ENCODE measurements around the gene ISY1.
"Not testable (repeated sequence)": the region's sequence is repeated elsewhere in the genome, so short reads cannot be mapped to it uniquely, and the experiment has no call there.

The ISY1 gene

GRCh38 chr3:129162729-129163579, 2.1 kb upstream of the ISY1 start:
- Mint-ChIP-seq H3K36me3 (ENCODE audit: low read depth) (peaks cover 31% of the 10 kb centered on the region), H3K27ac (peak overlapping the region; percentile 28 to 100 (median 100)), H3K27me3 (ENCODE audit: low read depth) (no peaks in the 10 kb centered on the region), H3K4me1 (peaks cover 35% of the 10 kb centered on the region), H3K4me3 (peak overlapping the region; percentile 90 to 98 (median 94)), H3K9me3 (no peaks in the 10 kb centered on the region)
- TF ChIP-seq CTCF (IDR thresholded peaks at IDR 0.05; ENCODE audit: unreplicated experiment in 3 of 3): no peak

GRCh38 chr3:129161860-129162271, 1.0 kb upstream of the ISY1 start:
- Mint-ChIP-seq H3K9me3 (no peaks in the 10 kb centered on the region), H3K4me1 (peaks cover 35% of the 10 kb centered on the region), H3K36me3 (ENCODE audit: low read depth) (peaks cover 21% of the 10 kb centered on the region), H3K4me3 (peak overlapping the region; percentile 90 to 98 (median 94)), H3K27me3 (ENCODE audit: low read depth) (no peaks in the 10 kb centered on the region), H3K27ac (peak overlapping the region; percentile 100)
- TF ChIP-seq CTCF (IDR thresholded peaks at IDR 0.05; ENCODE audit: unreplicated experiment in 3 of 3): peak in 2 of 3 experiments; percentile 4 to 11

GRCh38 chr3:129144786-129145185, 16.1 kb downstream of the ISY1 start:
- Mint-ChIP-seq H3K27ac (no peak overlapping the region), H3K27me3 (ENCODE audit: low read depth) (no peaks in the 10 kb centered on the region), H3K9me3 (no peaks in the 10 kb centered on the region), H3K36me3 (ENCODE audit: low read depth) (peaks cover 40% of the 10 kb centered on the region), H3K4me1 (no peaks in the 10 kb centered on the region), H3K4me3 (no peak overlapping the region)
- TF ChIP-seq CTCF (IDR thresholded peaks at IDR 0.05; ENCODE audit: unreplicated experiment in 3 of 3): no peak

- H3K27ac Mint-ChIP-seq; H3K27me3 Mint-ChIP-seq (ENCODE audit: low read depth); H3K4me3 Mint-ChIP-seq; H3K9me3 Mint-ChIP-seq; H3K4me1 Mint-ChIP-seq: not testable (repeated sequence)
- H3K36me3 Mint-ChIP-seq (ENCODE audit: low read depth): peaks cover 33% of the 10 kb centered on the region
Observed at GRCh38 chr3:129141011-129141410, 19.9 kb downstream of the ISY1 start.

- H3K27me3 Mint-ChIP-seq (ENCODE audit: low read depth): no peaks in the 10 kb centered on the region
- no peaks in the 10 kb centered on the region for H3K4me1 Mint-ChIP-seq
- H3K9me3 Mint-ChIP-seq: no peaks in the 10 kb centered on the region
- no peak overlapping the region for H3K4me3 Mint-ChIP-seq
- H3K36me3 Mint-ChIP-seq (ENCODE audit: low read depth): peaks cover 26% of the 10 kb centered on the region
- no peak overlapping the region for H3K27ac Mint-ChIP-seq
- no peak for TF ChIP-seq CTCF (IDR thresholded peaks at IDR 0.05; ENCODE audit: unreplicated experiment in 3 of 3)
Observed at GRCh38 chr3:129139911-129140310, 21.0 kb downstream of the ISY1 start.

- not testable (repeated sequence) for H3K27me3 Mint-ChIP-seq (ENCODE audit: low read depth); H3K9me3 Mint-ChIP-seq; H3K4me3 Mint-ChIP-seq; H3K4me1 Mint-ChIP-seq; H3K27ac Mint-ChIP-seq
- H3K36me3 Mint-ChIP-seq (ENCODE audit: low read depth): peaks cover 42% of the 10 kb centered on the region
Observed at GRCh38 chr3:129136275-129136674, 24.6 kb downstream of the ISY1 start.
